GM18526 (cell line): ENCODE measurements around the gene BCAS3.
A peak's percentile ranks its signal among the peaks of the same experiment; 100 is the strongest.

Experiments
- POLR2A ChIP-seq: IDR thresholded peaks from 3 replicates; pipeline ENCODE4 v1.6.1; 2011; ENCODE audit not compliant: insufficient read length; ENCODE audit errors: extremely low read depth

The BCAS3 gene

GRCh38 chr17:60659156-60659555 is 18.5 kb upstream of the BCAS3 start:
- TF ChIP-seq POLR2A: no peak

- TF ChIP-seq POLR2A: no peak
Observed at GRCh38 chr17:60661489-60661888, 16.2 kb upstream of the BCAS3 start.

- TF ChIP-seq POLR2A: no peak
Observed at GRCh38 chr17:60664022-60664421, 13.6 kb upstream of the BCAS3 start.

- no peak for TF ChIP-seq POLR2A
Observed at GRCh38 chr17:60665602-60666001, 12.0 kb upstream of the BCAS3 start.

GRCh38 chr17:60671482-60671881 is 6.2 kb upstream of the BCAS3 start:
- no peak for TF ChIP-seq POLR2A

- no peak for TF ChIP-seq POLR2A
Observed at GRCh38 chr17:60675997-60676396, 1.7 kb upstream of the BCAS3 start.

- peak; percentile 55 for TF ChIP-seq POLR2A
Observed at GRCh38 chr17:60676758-60677307, 818 bp upstream of the BCAS3 start.

GRCh38 chr17:60678118-60678444 is 430 bp downstream of the BCAS3 start:
- no peak for TF ChIP-seq POLR2A

GRCh38 chr17:60679287-60679686 is 1.6 kb downstream of the BCAS3 start:
- no peak for TF ChIP-seq POLR2A

- no peak for TF ChIP-seq POLR2A
Observed at GRCh38 chr17:60680754-60681153, 3.1 kb downstream of the BCAS3 start.

GRCh38 chr17:60685437-60685836 is 7.8 kb downstream of the BCAS3 start:
- TF ChIP-seq POLR2A: no peak

GRCh38 chr17:60695960-60696359 is 18.3 kb downstream of the BCAS3 start:
- no peak for TF ChIP-seq POLR2A

- no peak for TF ChIP-seq POLR2A
Observed at GRCh38 chr17:60699090-60699489, 21.4 kb downstream of the BCAS3 start.

GRCh38 chr17:60704170-60704569 is 26.5 kb downstream of the BCAS3 start:
- TF ChIP-seq POLR2A: no peak

GRCh38 chr17:60712675-60713074 is 35.0 kb downstream of the BCAS3 start:
- TF ChIP-seq POLR2A: no peak

- no peak for TF ChIP-seq POLR2A
Observed at GRCh38 chr17:60713608-60714007, 36.0 kb downstream of the BCAS3 start.

- no peak for TF ChIP-seq POLR2A
Observed at GRCh38 chr17:60716766-60717165, 39.1 kb downstream of the BCAS3 start.

GRCh38 chr17:60717814-60718213 is 40.2 kb downstream of the BCAS3 start:
- TF ChIP-seq POLR2A: no peak
